HEK293 (cell line): ENCODE data around the gene MBP.

Experiments used
- CTCF ChIA-PET: fragments of 350-600 bp; formaldehyde crosslinking; extraction: SDS; loops from one replicate; lab custom pipeline; 2021; ENCODE audit warnings: antibody characterized with exemption; lab: Yijun Ruan, JAX
- POLR2A ChIA-PET: fragments of 300-600 bp; formaldehyde crosslinking; extraction: SDS; loops from one replicate; lab custom pipeline; 2020; ENCODE audit warnings: antibody characterized with exemption, inconsistent platforms; lab: Yijun Ruan, JAX
- H3K27ac ChIP-seq: fragments of 200-500 bp; sonication (Bioruptor generic); 2 replicates; pipeline ENCODE4 v1.5.1; 2014; ENCODE audit warnings: low read depth, low read length, control low read depth, inconsistent platforms; ENCODE audit errors: extremely low read depth
- H3K36me3 ChIP-seq, 2 experiments: fragments of 200-500 bp in 1 of 2; sonication (Bioruptor generic) in 1 of 2; 1 replicate in 1 of 2; 2 replicates in 1 of 2; pipeline ENCODE4 v1.5.1; 2014 to 2017; ENCODE audit warnings: inconsistent platforms in 2 of 2, low read length in 2 of 2; ENCODE audit not compliant: control insufficient read depth in 2 of 2, insufficient read depth in 1 of 2
- H3K4me1 ChIP-seq: fragments of 200-500 bp; sonication (Bioruptor generic); 2 replicates; pipeline ENCODE4 v1.5.1; 2014; ENCODE audit warnings: mild to moderate bottlenecking, low read length, inconsistent platforms; ENCODE audit not compliant: control insufficient read depth, insufficient read depth
- H3K4me3 ChIP-seq: 2 replicates; pipeline ENCODE4 v1.5.1; 2011; ENCODE audit warnings: low read depth, mild to moderate bottlenecking, control low read depth, low read length, moderate library complexity
- H3K9me3 ChIP-seq: fragments of 200-500 bp; sonication (Bioruptor generic); 2 replicates; pipeline ENCODE4 v1.5.1; 2014; ENCODE audit warnings: low read depth, low read length, inconsistent platforms; ENCODE audit not compliant: control insufficient read depth, insufficient read depth
- MZF1 ChIP-seq: fragments of 450-650 bp; formaldehyde crosslinking; IDR thresholded peaks from 2 replicates; pipeline ENCODE4 v1.5.1; 2017; ENCODE audit warnings: missing biosample characterization, missing genetic modification characterization, borderline replicate concordance
- PRDM1 ChIP-seq: fragments of 450-650 bp; formaldehyde crosslinking; IDR thresholded peaks from 2 replicates; pipeline ENCODE4; 2016; ENCODE audit warnings: missing biosample characterization, missing genetic modification characterization
- PRDM2 ChIP-seq: fragments of 450-650 bp; formaldehyde crosslinking; IDR thresholded peaks from 2 replicates; pipeline ENCODE4 v1.5.1; 2016; ENCODE audit warnings: missing biosample characterization, missing genetic modification characterization, borderline replicate concordance
- PRDM4 ChIP-seq: fragments of 450-650 bp; formaldehyde crosslinking; IDR thresholded peaks from 2 replicates; pipeline ENCODE4 v1.5.1; 2017; ENCODE audit warnings: missing biosample characterization, missing genetic modification characterization
- RBAK ChIP-seq: fragments of 450-650 bp; formaldehyde crosslinking; IDR thresholded peaks from 2 replicates; pipeline ENCODE4 v1.5.1; 2016; ENCODE audit warnings: missing biosample characterization, missing genetic modification characterization
- WT1 ChIP-seq: fragments of 450-650 bp; formaldehyde crosslinking; IDR thresholded peaks from 2 replicates; pipeline ENCODE4 v1.5.1; 2016; ENCODE audit warnings: missing biosample characterization, missing genetic modification characterization
- ZNF423 ChIP-seq: fragments of 450-650 bp; formaldehyde crosslinking; IDR thresholded peaks from 2 replicates; pipeline ENCODE4 v1.5.1; 2016; ENCODE audit warnings: missing biosample characterization, missing genetic modification characterization
- ZNF544 ChIP-seq: fragments of 450-650 bp; formaldehyde crosslinking; IDR thresholded peaks from 2 replicates; pipeline ENCODE4 v1.5.0; 2017; ENCODE audit warnings: missing biosample characterization, missing genetic modification characterization
- ZNF701 ChIP-seq: fragments of 450-650 bp; formaldehyde crosslinking; IDR thresholded peaks from 2 replicates; pipeline ENCODE4 v1.5.1; 2016; ENCODE audit warnings: missing biosample characterization, missing genetic modification characterization
- ZNF830 ChIP-seq: fragments of 450-650 bp; IDR thresholded peaks from 2 replicates; pipeline ENCODE4 v1.5.0; 2018; ENCODE audit warnings: missing biosample characterization, missing genetic modification characterization, low read depth, mild to moderate bottlenecking, moderate library complexity

MBP gene

GRCh38 chr18:77006305-77007175 lies 126.0 kb downstream of the MBP start:
- POLR2A ChIA-PET = no interaction called here
- TF ChIP-seq MZF1 (no peak), ZNF544 (tag by site-specific recombination) (no peak), PRDM2 (tag by site-specific recombination) (no peak)
- TF ChIP-seq, all 188 proteins: peak for 0
- CTCF ChIA-PET = interaction anchor here (0.7 to 1.1 kb wide), 3 partner anchors 9 to 83 kb away, joined by 3 read pairs; no protein-coding TSS in a partner anchor
- Histone ChIP-seq H3K27ac (no peak overlapping the region), H3K4me1 (no peaks in the 10 kb centered on the region), H3K4me3 (no peak overlapping the region), H3K36me3 (no peaks in the 10 kb centered on the region), H3K9me3 (no peaks in the 10 kb centered on the region)

- CTCF ChIA-PET = interaction anchor here (1.1 kb wide), 1 partner anchor 48 kb away, joined by 4 read pairs; no protein-coding TSS in a partner anchor
Measured at GRCh38 chr18:77005651-77006195, 126.9 kb downstream of the MBP start.

More at GRCh38 chr18:77005651-77006195, 126.9 kb downstream of the MBP start:
- H3K4me1 ChIP-seq = no peaks in the 10 kb centered on the region
- TF ChIP-seq RBAK (tag by site-specific recombination) = no peak
- TF ChIP-seq WT1 (tag by site-specific recombination) = no peak
- TF ChIP-seq ZNF423 = no peak
- TF ChIP-seq ZNF701 = no peak
- TF ChIP-seq PRDM1 (tag by site-specific recombination) = no peak
- TF ChIP-seq ZNF830 = no peak
- TF ChIP-seq PRDM4 (tag by site-specific recombination) = no peak
- TF ChIP-seq, all 188 proteins: peak for 0
- Histone ChIP-seq H3K9me3 (no peaks in the 10 kb centered on the region), H3K4me3 (no peak overlapping the region), H3K36me3 (no peaks in the 10 kb centered on the region), H3K27ac (no peak overlapping the region)
- POLR2A ChIA-PET = no interaction called here
